ENCODE data around the gene RGS11. TPM values are rescaled to one million over a fixed set of nuclear protein-coding genes. Genes with fewer than 3 reads are reported as not detected.
"Not testable (repeated sequence)": the region's sequence is repeated elsewhere in the genome, so short reads cannot be mapped to it uniquely, and the experiment has no call there.

RGS11 gene
- total RNA-seq, 1 donor from 2014 or later = 31.4 TPM

GRCh38 chr16:266258-267164 lies 9.2 kb downstream of the RGS11 start:
- DNase-seq (ENCODE audit: low spot score) = no peak
- intact Hi-C loops (cut with DNase I) = no loop called here

- intact Hi-C loops (cut with DNase I) = no loop called here
- no peak for DNase-seq (ENCODE audit: low spot score)
Observed at GRCh38 chr16:265711-266110, 10.0 kb downstream of the RGS11 start.

GRCh38 chr16:265002-265529 lies 10.7 kb downstream of the RGS11 start:
- DNase-seq (ENCODE audit: low spot score) = no peak
- intact Hi-C loops (cut with DNase I) = no loop called here

- no peak for DNase-seq (ENCODE audit: low spot score)
- intact Hi-C loops (cut with DNase I) = no loop called here
Observed at GRCh38 chr16:264440-264951, 11.2 kb downstream of the RGS11 start.

GRCh38 chr16:263944-264343 lies 11.8 kb downstream of the RGS11 start:
- no peak for DNase-seq (ENCODE audit: low spot score)
- intact Hi-C loops (cut with DNase I) = no loop called here

- intact Hi-C loops (cut with DNase I) = no loop called here
Observed at GRCh38 chr16:263182-263774, 12.5 kb downstream of the RGS11 start.

GRCh38 chr16:262121-262745 lies 13.5 kb downstream of the RGS11 start:
- DNase-seq (ENCODE audit: low spot score) = no peak
- intact Hi-C loops (cut with DNase I) = no loop called here

More at GRCh38 chr16:263182-263774, 12.5 kb downstream of the RGS11 start:
- DNase-seq (ENCODE audit: low spot score) = no peak

GRCh38 chr16:261031-261691 lies 14.6 kb downstream of the RGS11 start:
- intact Hi-C loops (cut with DNase I) = no loop called here

GRCh38 chr16:260326-260725 lies 15.4 kb downstream of the RGS11 start:
- intact Hi-C loops (cut with DNase I) = no loop called here
- no peak for DNase-seq (ENCODE audit: low spot score)

More at GRCh38 chr16:261031-261691, 14.6 kb downstream of the RGS11 start:
- DNase-seq (ENCODE audit: low spot score) = no peak

GRCh38 chr16:259814-260253 lies 15.9 kb downstream of the RGS11 start:
- DNase-seq (ENCODE audit: low spot score) = no peak
- intact Hi-C loops (cut with DNase I) = no loop called here

- no peak for DNase-seq (ENCODE audit: low spot score)
- intact Hi-C loops (cut with DNase I) = no loop called here
Observed at GRCh38 chr16:259226-259625, 16.5 kb downstream of the RGS11 start.

- intact Hi-C loops (cut with DNase I); DNase-seq (ENCODE audit: low spot score): not testable (repeated sequence)
Observed at GRCh38 chr16:258091-258490, 17.7 kb downstream of the RGS11 start.

GRCh38 chr16:255183-255582 lies 20.6 kb downstream of the RGS11 start:
- intact Hi-C loops (cut with DNase I) = no loop called here
- DNase-seq (ENCODE audit: low spot score) = no peak

GRCh38 chr16:254461-254860 lies 21.3 kb downstream of the RGS11 start:
- DNase-seq (ENCODE audit: low spot score) = no peak
- intact Hi-C loops (cut with DNase I) = no loop called here

- no peak for DNase-seq (ENCODE audit: low spot score)
- intact Hi-C loops (cut with DNase I) = no loop called here
Observed at GRCh38 chr16:253833-254232, 21.9 kb downstream of the RGS11 start.

- intact Hi-C loops (cut with DNase I) = no loop called here
- no peak for DNase-seq (ENCODE audit: low spot score)
Observed at GRCh38 chr16:252366-253337, 23.1 kb downstream of the RGS11 start.

- no peak for DNase-seq (ENCODE audit: low spot score)
- intact Hi-C loops (cut with DNase I) = no loop called here
Observed at GRCh38 chr16:249431-249830, 26.3 kb downstream of the RGS11 start.

GRCh38 chr16:247027-247426 lies 28.7 kb downstream of the RGS11 start:
- DNase-seq (ENCODE audit: low spot score) = no peak
- intact Hi-C loops (cut with DNase I) = no loop called here
